Measurements from ENCODE around the gene C16orf92. TPM values are rescaled to one million over a fixed set of nuclear protein-coding genes. Genes with fewer than 3 reads are reported as not detected.

Gene C16orf92
- total RNA-seq, 4 donors from 2014 or later, result not detected

- Histone ChIP-seq H3K27me3 (no peaks in the 10 kb centered on the region), H3K36me3 (peaks cover 0 to 64% (median 45%) of the 10 kb centered on the region in 4 donors)
- intact Hi-C loops (cut with DNase I), result loop anchor here (10.0 kb wide), 1 partner anchor 136 kb away; the partner anchor contains the start of gene CDIPT
Measured at GRCh38 chr16:30000735-30001631, 22.0 kb upstream of the C16orf92 start.

GRCh38 chr16:30002614-30003346, 20.2 kb upstream of the C16orf92 start:
- peaks cover 0 to 60% (median 44%) of the 10 kb centered on the region in 4 donors for H3K36me3 ChIP-seq
- H3K27me3 ChIP-seq, result peaks cover 0 to 8% (median 2%) of the 10 kb centered on the region in 4 donors
- TF ChIP-seq CTCF (IDR thresholded peaks at IDR 0.05) (no peak), POLR2AphosphoS5 (IDR thresholded peaks at IDR 0.05) (no peak), EP300 (IDR thresholded peaks at IDR 0.05) (no peak)
- intact Hi-C loops (cut with DNase I), result loop anchor here (10.0 kb wide), 1 partner anchor 138 kb away; the partner anchor contains the start of gene CDIPT
- DNase-seq (ENCODE audit: extremely low spot score), result no peak
- H3K4me1 ChIP-seq, result peaks cover 2 to 13% (median 11%) of the 10 kb centered on the region in 4 donors
- H3K27ac ChIP-seq (replicated peaks in 1 of 4), result no peak overlapping the region
- no peak overlapping the region for H3K4me3 ChIP-seq
- WGBS, result 83% methylated on average over 17 of the region's 19 CpGs
- H3K9me3 ChIP-seq, result no peaks in the 10 kb centered on the region

More at GRCh38 chr16:30000735-30001631, 22.0 kb upstream of the C16orf92 start:
- TF ChIP-seq EP300 (IDR thresholded peaks at IDR 0.05) (no peak), CTCF (IDR thresholded peaks at IDR 0.05) (no peak), POLR2A (IDR thresholded peaks at IDR 0.05; ENCODE audit: low read depth) (no peak)
- H3K4me3 ChIP-seq, result no peak overlapping the region
- no peak for DNase-seq (ENCODE audit: extremely low spot score)
- H3K4me1 ChIP-seq, result peaks cover 9 to 28% (median 22%) of the 10 kb centered on the region in 4 donors
- WGBS, result 79% methylated on average over 24 of the region's 33 CpGs
- H3K27ac ChIP-seq (replicated peaks in 1 of 4), result no peak overlapping the region
- no peaks in the 10 kb centered on the region for H3K9me3 ChIP-seq

- WGBS, result 85% methylated on average over 13 of the region's 17 CpGs
- intact Hi-C loops (cut with DNase I), result loop anchor here (10.0 kb wide), 1 partner anchor 139 kb away; the partner anchor contains the start of gene CDIPT
- no peaks in the 10 kb centered on the region for H3K9me3 ChIP-seq
- no peak for DNase-seq (ENCODE audit: extremely low spot score)
- TF ChIP-seq POLR2A (IDR thresholded peaks at IDR 0.05; ENCODE audit: low read depth), result no peak
- no peak for TF ChIP-seq EP300 (IDR thresholded peaks at IDR 0.05)
- TF ChIP-seq CTCF (IDR thresholded peaks at IDR 0.05), result no peak
- TF ChIP-seq POLR2AphosphoS5 (IDR thresholded peaks at IDR 0.05), result no peak
- peaks cover 0 to 50% (median 39%) of the 10 kb centered on the region in 4 donors for H3K36me3 ChIP-seq
- H3K4me1 ChIP-seq, result peaks cover 2 to 12% (median 11%) of the 10 kb centered on the region in 4 donors
- H3K27me3 ChIP-seq, result peaks cover 0 to 19% (median 2%) of the 10 kb centered on the region in 4 donors
- H3K4me3 ChIP-seq, result no peak overlapping the region
- no peak overlapping the region for H3K27ac ChIP-seq (replicated peaks in 1 of 4)
Measured at GRCh38 chr16:30003670-30004423, 19.2 kb upstream of the C16orf92 start.

- intact Hi-C loops (cut with DNase I), result loop anchor here (10.0 kb wide), 1 partner anchor 140 kb away; the partner anchor contains the start of gene CDIPT
Measured at GRCh38 chr16:30004424-30004776, 18.6 kb upstream of the C16orf92 start.

More at GRCh38 chr16:30004424-30004776, 18.6 kb upstream of the C16orf92 start:
- no peak for TF ChIP-seq EP300 (IDR thresholded peaks at IDR 0.05)
- TF ChIP-seq POLR2AphosphoS5 (IDR thresholded peaks at IDR 0.05), result no peak
- TF ChIP-seq POLR2A (IDR thresholded peaks at IDR 0.05; ENCODE audit: low read depth), result no peak
- no peak for TF ChIP-seq CTCF (IDR thresholded peaks at IDR 0.05)
- Histone ChIP-seq H3K36me3 (peaks cover 0 to 45% (median 37%) of the 10 kb centered on the region in 4 donors), H3K4me1 (peaks cover 2 to 12% (median 11%) of the 10 kb centered on the region in 4 donors), H3K27me3 (peaks cover 0 to 24% (median 5%) of the 10 kb centered on the region in 4 donors), H3K9me3 (no peaks in the 10 kb centered on the region), H3K27ac (replicated peaks in 1 of 4) (no peak overlapping the region), H3K4me3 (no peak overlapping the region)
- 59% methylated on average over 5 of the region's 19 CpGs for WGBS
- DNase-seq (ENCODE audit: extremely low spot score), result no peak

All from esophagus muscularis mucosa (tissue), 4 donors.